Measurements from ENCODE around the gene KCNMA1. TPM values are rescaled to one million over a fixed set of nuclear protein-coding genes. Genes with fewer than 3 reads are reported as not detected.

Gene KCNMA1
- total and polyA plus RNA-seq, 10 of the 15 experiments (the other 5 are each of a cell fraction or from before 2014, with no cell fraction given) = 8.5 to 77.0 (median 21.3) TPM

- Histone ChIP-seq H3K4me1 (ENCODE audit: control insufficient read depth, insufficient read depth, low read length) (no peaks in the 10 kb centered on the region), H3K9me3 (replicated peaks; ENCODE audit: control insufficient read depth, insufficient read depth, low read length) (no peaks in the 10 kb centered on the region), H4K20me1 (ENCODE audit: control insufficient read depth, insufficient read depth) (no peaks in the 10 kb centered on the region), H2AFZ (ENCODE audit: control insufficient read depth, low read depth, low read length) (no peak overlapping the region), H3K4me3 (no peak overlapping the region), H3K27me3 (replicated peaks in 1 of 2; ENCODE audit: control insufficient read depth in 2 of 2, insufficient read depth in 2 of 2, low read length in 1 of 2) (no peaks in the 10 kb centered on the region), H3K79me2 (ENCODE audit: control insufficient read depth, insufficient read depth, low read length) (no peaks in the 10 kb centered on the region), H3K4me2 (ENCODE audit: control insufficient read depth, insufficient read depth) (no peak overlapping the region), H3K27ac (ENCODE audit: control insufficient read depth, insufficient read depth) (no peak overlapping the region), H3K36me3 (ENCODE audit: control insufficient read depth in 2 of 2, insufficient read depth in 2 of 2, low read length in 1 of 2) (no peaks in the 10 kb centered on the region), H3K9ac (ENCODE audit: control insufficient read depth, insufficient read depth, low read length) (no peak overlapping the region)
- SMC1A ChIA-PET (ENCODE audit: uncharacterized antibody, unreplicated experiment) = no interaction called here
- TF ChIP-seq MXI1 (IDR thresholded peaks at IDR 0.05; ENCODE audit: low read depth, low read length) = no peak
- no peak for TF ChIP-seq NKRF (conservative IDR thresholded peaks at IDR 0.05)
- TF ChIP-seq TCF7 (IDR thresholded peaks at IDR 0.05; ENCODE audit: borderline replicate concordance) = no peak
- no peak for TF ChIP-seq POU2F2 (IDR thresholded peaks at IDR 0.05; ENCODE audit: borderline replicate concordance, low read depth, low read length)
- TF ChIP-seq SUZ12 (IDR thresholded peaks at IDR 0.05; ENCODE audit: unreplicated experiment) = no peak
- no peak for TF ChIP-seq SMC3 (IDR thresholded peaks at IDR 0.05; ENCODE audit: borderline replicate concordance, low read length)
- no peak for TF ChIP-seq RB1 (IDR thresholded peaks at IDR 0.05; ENCODE audit: borderline replicate concordance)
- no peak for TF ChIP-seq GATAD2B (conservative IDR thresholded peaks at IDR 0.05; ENCODE audit: low read depth)
- no peak for TF ChIP-seq NBN (IDR thresholded peaks at IDR 0.05)
- no peak for TF ChIP-seq PML (IDR thresholded peaks at IDR 0.05; ENCODE audit: low read length)
- TF ChIP-seq MYC (IDR thresholded peaks at IDR 0.05; ENCODE audit: insufficient read depth, insufficient read length, insufficient replicate concordance, low read length, severe bottlenecking) = no peak
- TF ChIP-seq NR2F1 (conservative IDR thresholded peaks at IDR 0.05) = no peak
- no peak for TF ChIP-seq SP1 (IDR thresholded peaks at IDR 0.05; ENCODE audit: low read depth, low read length)
- no peak for TF ChIP-seq IRF3 (IDR thresholded peaks at IDR 0.05)
- no peak for TF ChIP-seq ZNF274 (IDR thresholded peaks at IDR 0.05; ENCODE audit: insufficient read depth, insufficient read length)
- TF ChIP-seq NFIC (IDR thresholded peaks at IDR 0.05; ENCODE audit: low read depth, low read length) = no peak
- intact Hi-C loops (cut with micrococcal nuclease; ENCODE audit: unreplicated experiment) (no loop called here), in situ Hi-C loops (cut with MboI) (no loop called here)
- CTCF ChIA-PET = no interaction called here
- BruUV-seq (replicated peaks) = no TSS peak
- ATAC-seq (no peak), DNase-seq (ENCODE audit: low read depth, low spot score) (no peak), FAIRE-seq (no peak)
- RAD21 ChIA-PET (ENCODE audit: unreplicated experiment) = no interaction called here
- POLR2A ChIA-PET = no interaction called here
These were observed 40.0 kb downstream of the KCNMA1 start for GRCh38 chr10:77597560-77597959.
